IMR-90 (cell line): Measurements from ENCODE around the gene SRGAP3. TPM values are rescaled to one million over a fixed set of nuclear protein-coding genes. Genes with fewer than 3 reads are reported as not detected.

Experiments
- ATAC-seq: fragments of 200-7000 bp; cut with Tn5 transposase; 2 replicates; pipeline ENCODE4 v1.9.1; 2020; ENCODE audit warnings: low read depth, mild to moderate bottlenecking, moderate library complexity
- BruUV-seq: library from RNA; stranded (reverse); fragments of 400-500 nt; replicated peaks from 2 replicates; lab custom pipeline; 2021; lab: Mats Ljungman, UMichigan
- CTCF ChIA-PET: fragments of 300-600 bp; formaldehyde crosslinking; extraction: SDS; loops from one replicate; lab custom pipeline; 2021; ENCODE audit warnings: antibody characterized with exemption; lab: Yijun Ruan, JAX
- POLR2A ChIA-PET: fragments of 300-600 bp; sonication (Branson Sonifier 250); formaldehyde crosslinking; loops from one replicate; lab custom pipeline; 2022; ENCODE audit warnings: antibody characterized with exemption; ENCODE audit not compliant: unreplicated experiment; lab: Charles Lee
- DNase-seq: peaks from one replicate; pipeline ENCODE4 v3.0.0; 2013
- H2AFZ ChIP-seq: replicated peaks from 2 replicates; pipeline ENCODE3; 2013; ENCODE audit warnings: low read length, mild to moderate bottlenecking; ENCODE audit not compliant: poor library complexity
- H2AK5ac ChIP-seq: 2 replicates; pipeline ENCODE4 v1.6.1; 2013; ENCODE audit warnings: low read depth, low read length, inconsistent platforms
- H2AK9ac ChIP-seq: replicated peaks from 2 replicates; pipeline ENCODE3; 2013; ENCODE audit warnings: mild to moderate bottlenecking, low read depth, low read length, moderate library complexity; ENCODE audit not compliant: poor library complexity
- H2BK120ac ChIP-seq: 2 replicates; pipeline ENCODE4 v1.6.1; 2013; ENCODE audit warnings: low read depth, low read length, inconsistent platforms
- H2BK15ac ChIP-seq: 3 replicates; pipeline ENCODE4 v1.6.1; 2013; ENCODE audit warnings: low read depth, low read length, inconsistent platforms
- H2BK20ac ChIP-seq: 2 replicates; pipeline ENCODE4 v1.6.1; 2013; ENCODE audit warnings: low read depth, mild to moderate bottlenecking, inconsistent platforms, low read length, moderate library complexity
- H2BK5ac ChIP-seq: 2 replicates; pipeline ENCODE4 v1.6.1; 2013; ENCODE audit warnings: mild to moderate bottlenecking, low read depth, low read length, inconsistent platforms; ENCODE audit not compliant: poor library complexity, severe bottlenecking
- H3K14ac ChIP-seq: replicated peaks from 2 replicates; pipeline ENCODE4 v1.6.1; 2013; ENCODE audit warnings: low read depth, low read length, inconsistent platforms
- H3K18ac ChIP-seq: 2 replicates; pipeline ENCODE4 v1.6.1; 2013; ENCODE audit warnings: low read depth, low read length, control low read depth
- H3K23ac ChIP-seq: 2 replicates; pipeline ENCODE4 v1.6.1; 2013; ENCODE audit warnings: low read depth, low read length, inconsistent platforms
- H3K27ac ChIP-seq: 2 replicates; pipeline ENCODE4 v1.5.1; 2013; ENCODE audit warnings: mild to moderate bottlenecking, control low read depth, low read length; ENCODE audit not compliant: insufficient read depth
- H3K27me3 ChIP-seq: 2 replicates; pipeline ENCODE4 v1.6.1; 2013; ENCODE audit warnings: low read length; ENCODE audit not compliant: control insufficient read depth, insufficient read depth
- H3K36me3 ChIP-seq: 2 replicates; pipeline ENCODE4 v1.6.1; 2013; ENCODE audit warnings: low read length, mixed read lengths; ENCODE audit not compliant: control insufficient read depth, insufficient read depth
- H3K4ac ChIP-seq: 2 replicates; pipeline ENCODE4 v1.6.1; 2013; ENCODE audit warnings: low read depth, low read length, inconsistent platforms
- H3K4me1 ChIP-seq: 2 replicates; pipeline ENCODE4 v1.6.1; 2013; ENCODE audit warnings: low read length, mixed read lengths; ENCODE audit not compliant: control insufficient read depth, insufficient read depth
- H3K4me2 ChIP-seq: 2 replicates; pipeline ENCODE4 v1.6.1; 2013; ENCODE audit warnings: low read depth, mild to moderate bottlenecking, control low read depth, low read length, moderate library complexity
- H3K4me3 ChIP-seq: 2 replicates; pipeline ENCODE4 v1.5.1; 2013; ENCODE audit warnings: low read depth, mild to moderate bottlenecking, control low read depth, low read length, moderate library complexity; ENCODE audit not compliant: insufficient read depth
- H3K56ac ChIP-seq: 2 replicates; pipeline ENCODE4 v1.6.1; 2013; ENCODE audit warnings: low read length, inconsistent platforms; ENCODE audit not compliant: insufficient read depth; ENCODE audit errors: extremely low read depth
- H3K79me1 ChIP-seq, 2 experiments: 2 replicates each; pipeline ENCODE4 v1.6.1; 2013; ENCODE audit warnings: low read length in 2 of 2, inconsistent platforms in 1 of 2, low read depth in 1 of 2
- H3K9ac ChIP-seq: 2 replicates; pipeline ENCODE4 v1.6.1; 2013; ENCODE audit warnings: low read depth, low read length, control low read depth
- H3K9me1 ChIP-seq: 2 replicates; pipeline ENCODE4 v1.6.1; 2013; ENCODE audit warnings: low read length, inconsistent platforms; ENCODE audit not compliant: insufficient read depth
- H3K9me3 ChIP-seq: 2 replicates; pipeline ENCODE4 v1.6.1; 2013; ENCODE audit warnings: low read length; ENCODE audit not compliant: control insufficient read depth, insufficient read depth
- H4K20me1 ChIP-seq: 2 replicates; pipeline ENCODE4 v1.6.1; 2013; ENCODE audit warnings: low read length, inconsistent platforms; ENCODE audit not compliant: insufficient read depth
- H4K5ac ChIP-seq: 2 replicates; pipeline ENCODE4 v1.6.1; 2013; ENCODE audit warnings: mild to moderate bottlenecking, low read depth, low read length, control low read depth
- H4K8ac ChIP-seq, 2 experiments: 2 replicates each; pipeline ENCODE4 v1.6.1; 2013; ENCODE audit warnings: low read depth in 2 of 2, low read length in 2 of 2, control low read depth in 1 of 2, inconsistent platforms in 1 of 2
- H4K91ac ChIP-seq: 2 replicates; pipeline ENCODE4 v1.6.1; 2013; ENCODE audit warnings: low read depth, low read length, inconsistent platforms; ENCODE audit not compliant: insufficient read depth
- BHLHE40 ChIP-seq: fragments of 150-350 bp; IDR thresholded peaks from 2 replicates; pipeline ENCODE4 v1.6.1; 2016; ENCODE audit warnings: mild to moderate bottlenecking, low read depth, low read length
- CEBPB ChIP-seq: IDR thresholded peaks from 2 replicates; pipeline ENCODE4 v1.6.1; 2012; ENCODE audit warnings: low read depth, low read length, improper control_type of control experiment
- CHD1 ChIP-seq: IDR thresholded peaks from 2 replicates; pipeline ENCODE4 v1.6.1; 2012; ENCODE audit warnings: low read depth, low read length, improper control_type of control experiment
- FOS ChIP-seq: fragments of 150-350 bp; IDR thresholded peaks from 2 replicates; pipeline ENCODE4 v1.6.1; 2016; ENCODE audit warnings: low read depth, low read length
- MAFK ChIP-seq: IDR thresholded peaks from 2 replicates; pipeline ENCODE4 v1.6.1; 2012; ENCODE audit warnings: low read depth, low read length, improper control_type of control experiment
- MAZ ChIP-seq: IDR thresholded peaks from 2 replicates; pipeline ENCODE4 v1.6.1; 2012; ENCODE audit warnings: low read depth, mild to moderate bottlenecking, low read length, improper control_type of control experiment, moderate library complexity, borderline replicate concordance
- NFE2L2 ChIP-seq: fragments of 150-350 bp; IDR thresholded peaks from 2 replicates; pipeline ENCODE4 v1.6.1; 2016; ENCODE audit warnings: low read depth, mild to moderate bottlenecking, low read length
- POLR2A ChIP-seq: IDR thresholded peaks from 2 replicates; pipeline ENCODE4 v1.6.1; 2012; ENCODE audit warnings: mild to moderate bottlenecking, low read depth, low read length
- RCOR1 ChIP-seq: IDR thresholded peaks from 2 replicates; pipeline ENCODE4 v1.6.1; 2012; ENCODE audit warnings: mild to moderate bottlenecking, low read length, improper control_type of control experiment; ENCODE audit not compliant: insufficient replicate concordance
- RFX5 ChIP-seq: IDR thresholded peaks from 2 replicates; pipeline ENCODE4 v1.8.0; 2012; ENCODE audit warnings: low read depth, mild to moderate bottlenecking, low read length, moderate library complexity
- WGBS, 2 experiments: methylation state at CpG; one replicate each; pipeline versions ENCODE4 v1.1.5 to v1.1.7; 2013; ENCODE audit warnings: missing lambda C conversion rate in 2 of 2; ENCODE audit not compliant: insufficient read length in 1 of 2; ENCODE audit errors: extremely low coverage in 2 of 2; 5-methylcytosine and 5-hydroxymethylcytosine counted together
- dilution Hi-C: fragments of 300-500 bp; cut with HindIII; formaldehyde crosslinking; loops from one replicate; pipeline ENCODE4 v1.14.3; 2018; ENCODE audit warnings: low sequenced_read_pairs; ENCODE audit not compliant: unreplicated experiment
- in situ Hi-C: fragments of 300-500 bp; cut with MboI; formaldehyde crosslinking; loops from 3 replicates; pipeline ENCODE4 v1.14.3; 2019; ENCODE audit warnings: low sequenced_read_pairs, inconsistent platforms, mixed read lengths
- intact Hi-C: fragments of 100-400 bp; cut with micrococcal nuclease; formaldehyde crosslinking; loops from 2 replicates; pipeline ENCODE4 v1.10.0; 2022
- polyA plus RNA-seq, 3 experiments: library from polyadenylated mRNA; depleted of rRNA; stranded (reverse); fragments of >200 nt; gene quantifications; 2 replicates each; pipeline ENCODE4 v1.2.3, GENCODE V29; 2012; ENCODE audit warnings: low replicate concordance in 1 of 3
- total RNA-seq: library from RNA; depleted of rRNA; stranded (reverse); fragments of >200 nt; gene quantifications from 2 replicates; pipeline ENCODE4 v1.2.3, GENCODE V29; 2012
- TF ChIP-seq, protein P1 (sequence below): fragments of 150-350 bp; IDR thresholded peaks from 2 replicates; pipeline ENCODE4 v1.6.1; 2017; ENCODE audit warnings: mild to moderate bottlenecking, antibody characterized with exemption, low read length, low read depth
- TF ChIP-seq, protein P2 (sequence below): fragments of 150-350 bp; IDR thresholded peaks from 2 replicates; pipeline ENCODE4 v1.6.1; 2016; ENCODE audit warnings: low read depth, mild to moderate bottlenecking, low read length, moderate library complexity, borderline replicate concordance
- TF ChIP-seq, protein P3 (sequence below): conservative IDR thresholded peaks from 2 replicates; pipeline ENCODE4 v1.5.1; 2012; ENCODE audit warnings: mild to moderate bottlenecking, low read depth, low read length, improper control_type of control experiment

The SRGAP3 gene
- total and polyA plus RNA-seq, 2 of the 4 experiments (the other 2 are of a cell fraction): 0.68 to 1.4 TPM

DNA sequence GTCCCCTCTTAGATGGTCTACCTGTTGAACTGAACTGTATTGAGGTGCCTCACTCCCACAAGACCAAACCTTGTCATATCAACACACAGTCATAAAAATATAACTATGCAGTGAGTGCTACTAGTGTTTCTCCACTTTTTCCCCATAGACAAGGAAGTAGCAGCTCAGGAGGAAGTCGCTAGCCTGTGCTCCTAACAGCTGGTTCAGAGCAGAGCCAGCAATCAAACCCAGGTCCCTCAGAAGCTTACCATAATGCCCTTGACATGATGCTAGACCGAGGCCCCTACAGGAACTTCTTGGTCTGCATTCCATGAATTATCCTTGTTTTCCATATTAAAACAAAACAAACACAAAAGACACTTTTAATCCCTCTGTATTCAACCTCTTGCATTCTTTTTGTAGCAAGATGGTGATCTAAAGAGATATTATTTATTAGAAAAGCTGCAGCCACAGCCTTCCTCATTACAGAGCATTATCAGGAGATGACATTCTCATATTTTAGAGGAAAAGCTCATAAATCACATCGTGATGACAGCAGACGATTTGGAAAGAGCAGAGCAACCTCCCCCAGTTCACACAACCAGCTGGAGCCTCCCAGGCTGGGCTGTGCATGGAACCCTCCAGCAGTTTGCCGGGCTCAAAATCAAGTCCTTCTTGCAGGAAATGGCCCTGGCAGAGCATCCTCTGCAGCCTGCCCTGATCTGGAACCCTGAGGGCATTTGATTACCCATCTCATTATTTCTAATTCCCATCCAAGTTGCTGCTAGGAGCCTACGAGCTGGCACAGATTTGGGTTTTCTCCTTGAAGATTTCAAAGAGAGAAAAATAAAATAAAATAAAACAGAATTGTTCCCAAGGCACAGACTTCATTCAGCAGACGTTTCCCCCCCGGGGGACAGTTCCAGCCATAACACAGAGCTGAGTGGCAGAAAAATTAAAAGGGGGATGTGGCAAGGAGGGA is 118.8 kb downstream of the SRGAP3 start:
- H2BK15ac ChIP-seq: no peak overlapping the region
- no peak overlapping the region for H3K27ac ChIP-seq
- no peak overlapping the region for H2AFZ ChIP-seq
- no peak overlapping the region for H2BK20ac ChIP-seq
- no peaks in the 10 kb centered on the region for H3K9me1 ChIP-seq
- H3K56ac ChIP-seq: no peak overlapping the region
- no peak overlapping the region for H2BK5ac ChIP-seq
- no peaks in the 10 kb centered on the region for H4K20me1 ChIP-seq
- no peak overlapping the region for H3K9ac ChIP-seq
- ChIA-PET POLR2A (no interaction called here), CTCF (no interaction called here)
- H4K5ac ChIP-seq: no peak overlapping the region
- dilution Hi-C loops: no loop called here
- intact Hi-C loops: no loop called here
- no TSS peak for BruUV-seq
- no peak overlapping the region for H2AK9ac ChIP-seq
- no peak for ATAC-seq
- H2BK120ac ChIP-seq: no peak overlapping the region
- peaks cover 6% of the 10 kb centered on the region; the same call in 1 of the 2 replicates for H3K27me3 ChIP-seq
- no peak overlapping the region for H3K4ac ChIP-seq
- H2AK5ac ChIP-seq: no peak overlapping the region
- no peak overlapping the region for H3K4me3 ChIP-seq
- no CpG with 5 or more reads among the region's 8 CpGs for WGBS, 2 experiments
- no peak overlapping the region for H4K91ac ChIP-seq
- DNase-seq: no peak
- H3K4me1 ChIP-seq: no peaks in the 10 kb centered on the region
- no peak overlapping the region for H4K8ac ChIP-seq
- H3K4me2 ChIP-seq: no peak overlapping the region
- H3K14ac ChIP-seq: no peak overlapping the region
- TF ChIP-seq RCOR1 (no peak), RFX5 (no peak), FOS (no peak), BHLHE40 (no peak), MAFK (no peak), NFE2L2 (no peak), MAZ (no peak), CHD1 (no peak), POLR2A (no peak), CEBPB (no peak)
- TF ChIP-seq, protein P1, sequence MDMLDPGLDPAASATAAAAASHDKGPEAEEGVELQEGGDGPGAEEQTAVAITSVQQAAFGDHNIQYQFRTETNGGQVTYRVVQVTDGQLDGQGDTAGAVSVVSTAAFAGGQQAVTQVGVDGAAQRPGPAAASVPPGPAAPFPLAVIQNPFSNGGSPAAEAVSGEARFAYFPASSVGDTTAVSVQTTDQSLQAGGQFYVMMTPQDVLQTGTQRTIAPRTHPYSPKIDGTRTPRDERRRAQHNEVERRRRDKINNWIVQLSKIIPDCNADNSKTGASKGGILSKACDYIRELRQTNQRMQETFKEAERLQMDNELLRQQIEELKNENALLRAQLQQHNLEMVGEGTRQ: no peak
- TF ChIP-seq, protein P2, sequence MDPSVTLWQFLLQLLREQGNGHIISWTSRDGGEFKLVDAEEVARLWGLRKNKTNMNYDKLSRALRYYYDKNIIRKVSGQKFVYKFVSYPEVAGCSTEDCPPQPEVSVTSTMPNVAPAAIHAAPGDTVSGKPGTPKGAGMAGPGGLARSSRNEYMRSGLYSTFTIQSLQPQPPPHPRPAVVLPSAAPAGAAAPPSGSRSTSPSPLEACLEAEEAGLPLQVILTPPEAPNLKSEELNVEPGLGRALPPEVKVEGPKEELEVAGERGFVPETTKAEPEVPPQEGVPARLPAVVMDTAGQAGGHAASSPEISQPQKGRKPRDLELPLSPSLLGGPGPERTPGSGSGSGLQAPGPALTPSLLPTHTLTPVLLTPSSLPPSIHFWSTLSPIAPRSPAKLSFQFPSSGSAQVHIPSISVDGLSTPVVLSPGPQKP: no peak
- TF ChIP-seq, protein P3, sequence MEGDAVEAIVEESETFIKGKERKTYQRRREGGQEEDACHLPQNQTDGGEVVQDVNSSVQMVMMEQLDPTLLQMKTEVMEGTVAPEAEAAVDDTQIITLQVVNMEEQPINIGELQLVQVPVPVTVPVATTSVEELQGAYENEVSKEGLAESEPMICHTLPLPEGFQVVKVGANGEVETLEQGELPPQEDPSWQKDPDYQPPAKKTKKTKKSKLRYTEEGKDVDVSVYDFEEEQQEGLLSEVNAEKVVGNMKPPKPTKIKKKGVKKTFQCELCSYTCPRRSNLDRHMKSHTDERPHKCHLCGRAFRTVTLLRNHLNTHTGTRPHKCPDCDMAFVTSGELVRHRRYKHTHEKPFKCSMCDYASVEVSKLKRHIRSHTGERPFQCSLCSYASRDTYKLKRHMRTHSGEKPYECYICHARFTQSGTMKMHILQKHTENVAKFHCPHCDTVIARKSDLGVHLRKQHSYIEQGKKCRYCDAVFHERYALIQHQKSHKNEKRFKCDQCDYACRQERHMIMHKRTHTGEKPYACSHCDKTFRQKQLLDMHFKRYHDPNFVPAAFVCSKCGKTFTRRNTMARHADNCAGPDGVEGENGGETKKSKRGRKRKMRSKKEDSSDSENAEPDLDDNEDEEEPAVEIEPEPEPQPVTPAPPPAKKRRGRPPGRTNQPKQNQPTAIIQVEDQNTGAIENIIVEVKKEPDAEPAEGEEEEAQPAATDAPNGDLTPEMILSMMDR: no peak
- H3K18ac ChIP-seq: no peak overlapping the region
- H3K9me3 ChIP-seq: no peaks in the 10 kb centered on the region
- H3K36me3 ChIP-seq: no peaks in the 10 kb centered on the region
- H3K79me1 ChIP-seq: no peaks in the 10 kb centered on the region
- no peak overlapping the region for H3K23ac ChIP-seq
- in situ Hi-C loops: no loop called here
